GM12878 (cell line): ENCODE results near the gene NRXN3. TPM values are rescaled to one million over a fixed set of nuclear protein-coding genes. Genes with fewer than 3 reads are reported as not detected.

Experiments
- ATAC-seq: fragments of 200-7000 bp; cut with Tn5 transposase; 3 replicates; pipeline ENCODE4 v1.9.1; 2020; ENCODE audit warnings: mild to moderate bottlenecking, moderate library complexity
- BruUV-seq: library from RNA; stranded (reverse); fragments of 400-500 nt; replicated peaks from 2 replicates; lab custom pipeline; 2021; lab: Mats Ljungman, UMichigan
- CTCF ChIA-PET: fragments of 300-600 bp; sonication (Branson Sonifier 250); formaldehyde crosslinking; extraction: SDS; loops from one replicate; lab custom pipeline; 2021; ENCODE audit warnings: inconsistent platforms; lab: Yijun Ruan, JAX
- POLR2A ChIA-PET: fragments of 350-600 bp; formaldehyde crosslinking; extraction: SDS; loops from one replicate; lab custom pipeline; 2021; ENCODE audit warnings: inconsistent platforms; lab: Charles Lee
- RAD21 ChIA-PET: fragments of 300-600 bp; sonication (Branson Sonifier 250); formaldehyde crosslinking; loops from one replicate; lab custom pipeline; 2023; ENCODE audit warnings: antibody characterized with exemption; ENCODE audit not compliant: unreplicated experiment; lab: Charles Lee
- SMC1A ChIA-PET: fragments of 300-600 bp; sonication (Branson Sonifier 250); formaldehyde crosslinking; loops from one replicate; lab custom pipeline; 2023; ENCODE audit not compliant: unreplicated experiment, uncharacterized antibody; lab: Charles Lee
- DNase-seq: peaks from one replicate; pipeline ENCODE4 v3.0.0-alpha.2; 2011; ENCODE audit warnings: low read depth, low spot score
- FAIRE-seq: peaks from 3 replicates; lab custom pipeline; 2011; peaks lifted over from hg19 to GRCh38; lab: Jason Lieb, UNC
- H2AFZ ChIP-seq: 2 replicates; pipeline ENCODE4 v1.6.0; 2011; ENCODE audit warnings: low read depth, low read length, control low read depth; ENCODE audit not compliant: control insufficient read depth
- H3K27ac ChIP-seq: 2 replicates; pipeline ENCODE4 v1.5.1; 2011; ENCODE audit warnings: control low read depth; ENCODE audit not compliant: control insufficient read depth, insufficient read depth
- H3K27me3 ChIP-seq, 2 experiments: replicated peaks in 1 of 2; 2 replicates each; pipeline versions ENCODE4 v1.6.0 to v1.6.1; 2011; ENCODE audit warnings: low read length in 1 of 2; ENCODE audit not compliant: control insufficient read depth in 2 of 2, insufficient read depth in 2 of 2
- H3K36me3 ChIP-seq, 2 experiments: 2 replicates each; pipeline ENCODE4 v1.5.1; 2011; ENCODE audit warnings: low read length in 1 of 2; ENCODE audit not compliant: control insufficient read depth in 2 of 2, insufficient read depth in 2 of 2
- H3K4me1 ChIP-seq: 2 replicates; pipeline ENCODE4 v1.6.1; 2011; ENCODE audit warnings: mild to moderate bottlenecking, low read length, moderate library complexity, mixed read lengths; ENCODE audit not compliant: control insufficient read depth, insufficient read depth
- H3K4me2 ChIP-seq: 2 replicates; pipeline ENCODE4 v1.6.0; 2011; ENCODE audit warnings: control low read depth; ENCODE audit not compliant: control insufficient read depth, insufficient read depth
- H3K4me3 ChIP-seq: fragments of 200-600 bp; sonication (generic); 2 replicates; pipeline ENCODE4 v1.5.1; 2016
- H3K79me2 ChIP-seq: 2 replicates; pipeline ENCODE4 v1.6.0; 2011; ENCODE audit warnings: low read length; ENCODE audit not compliant: control insufficient read depth, insufficient read depth
- H3K9ac ChIP-seq: 2 replicates; pipeline ENCODE4 v1.8.0; 2011; ENCODE audit warnings: low read length, control low read depth, mixed read lengths; ENCODE audit not compliant: control insufficient read depth, insufficient read depth
- H3K9me3 ChIP-seq: replicated peaks from 3 replicates; pipeline ENCODE4 v1.5.1; 2011; ENCODE audit warnings: mild to moderate bottlenecking, low read length; ENCODE audit not compliant: control insufficient read depth, insufficient read depth
- H4K20me1 ChIP-seq: 2 replicates; pipeline ENCODE4 v1.6.0; 2011; ENCODE audit not compliant: control insufficient read depth, insufficient read depth
- CHD1 ChIP-seq: IDR thresholded peaks from 2 replicates; pipeline ENCODE4 v1.6.1; 2012; ENCODE audit warnings: low read depth, low read length, improper control_type of control experiment
- EGR1 ChIP-seq, 2 experiments: IDR thresholded peaks; 1 replicate in 1 of 2; 2 replicates in 1 of 2; pipeline ENCODE4 v1.6.1; 2011 to 2012; ENCODE audit warnings: low read depth in 2 of 2, low read length in 2 of 2, borderline replicate concordance in 1 of 2, mild to moderate bottlenecking in 1 of 2, moderate library complexity in 1 of 2
- ESRRA ChIP-seq: IDR thresholded peaks from 2 replicates; pipeline ENCODE4 v1.6.1; 2012; ENCODE audit warnings: mild to moderate bottlenecking, low read length, improper control_type of control experiment
- ETV6 ChIP-seq, 2 experiments: fragments of 450-650 bp in 1 of 2; IDR thresholded peaks in 1 of 2; conservative IDR thresholded peaks in 1 of 2; 2 replicates each; pipeline ENCODE4 v1.6.1; 2014; ENCODE audit warnings: antibody characterized with exemption in 1 of 2, borderline replicate concordance in 1 of 2, low read depth in 1 of 2, mild to moderate bottlenecking in 1 of 2, moderate library complexity in 1 of 2
- GATAD2B ChIP-seq: fragments of 450-650 bp; conservative IDR thresholded peaks from 2 replicates; pipeline ENCODE4 v1.6.1; 2017; ENCODE audit warnings: low read depth, mild to moderate bottlenecking, moderate library complexity
- MYB ChIP-seq: fragments of 150-350 bp; IDR thresholded peaks from 2 replicates; pipeline ENCODE4 v1.6.1; 2014; ENCODE audit warnings: mild to moderate bottlenecking, low read depth, low read length, borderline replicate concordance
- NR2C1 ChIP-seq: fragments of 450-650 bp; IDR thresholded peaks from 2 replicates; pipeline ENCODE4 v1.6.1; 2017; ENCODE audit warnings: antibody characterized with exemption, mild to moderate bottlenecking, moderate library complexity
- PAX5 ChIP-seq: IDR thresholded peaks from 2 replicates; pipeline ENCODE4 v1.6.1; 2011; ENCODE audit warnings: low read depth, low read length, borderline replicate concordance
- PRDM15 ChIP-seq: fragments of 450-650 bp; formaldehyde crosslinking; IDR thresholded peaks from 2 replicates; pipeline ENCODE4 v1.4.0; 2020; ENCODE audit warnings: mild to moderate bottlenecking, moderate library complexity
- RBBP5 ChIP-seq: fragments of 200-600 bp; sonication (generic); conservative IDR thresholded peaks from 2 replicates; pipeline ENCODE4 v1.6.1; 2016
- SIX5 ChIP-seq: IDR thresholded peaks from 2 replicates; pipeline ENCODE4 v1.6.1; 2011; ENCODE audit warnings: mild to moderate bottlenecking, low read depth, low read length, moderate library complexity; ENCODE audit not compliant: severe bottlenecking
- SMC3 ChIP-seq: IDR thresholded peaks from 2 replicates; pipeline ENCODE4 v1.6.1; 2011; ENCODE audit warnings: low read length, improper control_type of control experiment, borderline replicate concordance
- SREBF1 ChIP-seq: IDR thresholded peaks from 2 replicates; pipeline ENCODE4 v1.6.1; 2012; ENCODE audit warnings: mild to moderate bottlenecking, low read length
- STAT3 ChIP-seq: IDR thresholded peaks from 2 replicates; pipeline ENCODE4 v1.6.1; 2011; ENCODE audit warnings: low read depth, low read length, improper control_type of control experiment
- TAF1 ChIP-seq: IDR thresholded peaks from 2 replicates; pipeline ENCODE4 v1.6.1; 2011; ENCODE audit warnings: mild to moderate bottlenecking, low read depth, low read length, borderline replicate concordance
- TCF7 ChIP-seq: IDR thresholded peaks from 2 replicates; pipeline ENCODE4 v1.6.1; 2014; ENCODE audit warnings: antibody characterized with exemption, borderline replicate concordance
- ZZZ3 ChIP-seq: IDR thresholded peaks from 2 replicates; pipeline ENCODE4 v1.6.1; 2011; ENCODE audit warnings: low read depth; ENCODE audit not compliant: control insufficient read depth, insufficient read length
- WGBS: methylation state at CpG from one replicate; pipeline ENCODE4 v1.1.6; 2016; ENCODE audit warnings: low lambda C conversion rate; ENCODE audit not compliant: insufficient replicate concordance, insufficient coverage; ENCODE audit errors: missing lambda C conversion rate; 5-methylcytosine and 5-hydroxymethylcytosine counted together
- in situ Hi-C: fragments of 300-500 bp; cut with MboI; formaldehyde crosslinking; loops from 9 replicates; pipeline ENCODE4 v1.14.3; 2018; ENCODE audit warnings: mixed read lengths
- intact Hi-C: fragments of 100-400 bp; cut with micrococcal nuclease; formaldehyde crosslinking; loops from one replicate; pipeline ENCODE4 v1.14.2; 2022; ENCODE audit not compliant: unreplicated experiment
- polyA plus RNA-seq, 11 experiments: library from polyadenylated mRNA; depleted of rRNA in 4 of 11; unstranded in 6 of 11; stranded (reverse) in 5 of 11; fragments of >200 nt; fragmentation: Nextera tagmentation in 4 of 11; fragmentation: Illumina TruSeq in 1 of 11; extraction: Ambion mirVana in 4 of 11; extraction: Trizol in 1 of 11; gene quantifications; 1 replicate in 1 of 11; 2 replicates in 10 of 11; pipeline versions ENCODE4 v1.2.1 to v1.2.3, GENCODE V29; 2011 to 2016; ENCODE audit warnings: inconsistent platforms in 2 of 11, missing spikeins in 2 of 11, low read depth in 1 of 11
- total RNA-seq, 4 experiments: library from RNA; depleted of rRNA in 3 of 4; stranded (reverse); fragments of >200 nt in 3 of 4; fragmentation: Illumina TruSeq in 1 of 4; extraction: Trizol in 1 of 4; gene quantifications; 2 replicates each; pipeline versions ENCODE4 v1.2.1 to v1.2.3, GENCODE V29; 2013 to 2021
- TF ChIP-seq, protein P1 (sequence below): IDR thresholded peaks from 2 replicates; pipeline ENCODE4 v1.6.1; 2012; ENCODE audit warnings: low read depth, low read length, improper control_type of control experiment
- TF ChIP-seq, protein P2 (sequence below): fragments of 150-350 bp; IDR thresholded peaks from 2 replicates; pipeline ENCODE4 v1.6.1; 2014; ENCODE audit warnings: mild to moderate bottlenecking, low read depth, low read length

Gene NRXN3
- total and polyA plus RNA-seq, 10 of the 15 experiments (the other 5 are each of a cell fraction or from before 2014, with no cell fraction given), result 0.52 to 3.3 (median 1.4) TPM

GRCh38 chr14:79376557-79376956, 1206.4 kb downstream of the NRXN3 start (continued):
- TF ChIP-seq, protein P1, sequence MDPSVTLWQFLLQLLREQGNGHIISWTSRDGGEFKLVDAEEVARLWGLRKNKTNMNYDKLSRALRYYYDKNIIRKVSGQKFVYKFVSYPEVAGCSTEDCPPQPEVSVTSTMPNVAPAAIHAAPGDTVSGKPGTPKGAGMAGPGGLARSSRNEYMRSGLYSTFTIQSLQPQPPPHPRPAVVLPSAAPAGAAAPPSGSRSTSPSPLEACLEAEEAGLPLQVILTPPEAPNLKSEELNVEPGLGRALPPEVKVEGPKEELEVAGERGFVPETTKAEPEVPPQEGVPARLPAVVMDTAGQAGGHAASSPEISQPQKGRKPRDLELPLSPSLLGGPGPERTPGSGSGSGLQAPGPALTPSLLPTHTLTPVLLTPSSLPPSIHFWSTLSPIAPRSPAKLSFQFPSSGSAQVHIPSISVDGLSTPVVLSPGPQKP, result no peak
- TF ChIP-seq NR2C1, result no peak
- no peak for TF ChIP-seq ZZZ3
- TF ChIP-seq MYB, result no peak
- no peak for TF ChIP-seq ETV6 (conservative IDR thresholded peaks at IDR 0.05 in 1 of 2, IDR thresholded peaks at IDR 0.05 in 1 of 2; ENCODE audit: borderline replicate concordance in 1 of 2, low read depth in 1 of 2)
- TF ChIP-seq SIX5, result no peak
- TF ChIP-seq, all 136 proteins: peak for 0

- intact Hi-C loops, result no loop called here
- Histone ChIP-seq H3K27me3 (no peaks in the 10 kb centered on the region), H4K20me1 (no peaks in the 10 kb centered on the region), H2AFZ (no peak overlapping the region), H3K4me1 (no peaks in the 10 kb centered on the region), H3K9me3 (no peaks in the 10 kb centered on the region), H3K79me2 (no peaks in the 10 kb centered on the region), H3K4me2 (no peak overlapping the region), H3K36me3 (no peaks in the 10 kb centered on the region), H3K27ac (no peak overlapping the region), H3K9ac (no peak overlapping the region), H3K4me3 (no peak overlapping the region)
- 17% methylated on average over 2 of the region's 2 CpGs for WGBS
- ChIA-PET RAD21 (no interaction called here), POLR2A (interaction anchor here (0.6 kb wide), 1 partner anchor 20 kb away, joined by 4 read pairs; no protein-coding TSS in a partner anchor), SMC1A (no interaction called here), CTCF (no interaction called here)
- no peak for ATAC-seq
- no peak for FAIRE-seq
- no TSS peak for BruUV-seq
- DNase-seq, result no peak
- in situ Hi-C loops, result no loop called here
- no peak for TF ChIP-seq EGR1 (IDR thresholded peaks at IDR 0.05; ENCODE audit: borderline replicate concordance in 1 of 2, low read depth in 2 of 2, low read length in 2 of 2)
- no peak for TF ChIP-seq STAT3
- TF ChIP-seq RBBP5, result no peak
- no peak for TF ChIP-seq TCF7
- no peak for TF ChIP-seq NR2C1
- TF ChIP-seq TAF1, result no peak
- no peak for TF ChIP-seq SMC3
- TF ChIP-seq ESRRA, result no peak
- no peak for TF ChIP-seq CHD1
- TF ChIP-seq, protein P2, sequence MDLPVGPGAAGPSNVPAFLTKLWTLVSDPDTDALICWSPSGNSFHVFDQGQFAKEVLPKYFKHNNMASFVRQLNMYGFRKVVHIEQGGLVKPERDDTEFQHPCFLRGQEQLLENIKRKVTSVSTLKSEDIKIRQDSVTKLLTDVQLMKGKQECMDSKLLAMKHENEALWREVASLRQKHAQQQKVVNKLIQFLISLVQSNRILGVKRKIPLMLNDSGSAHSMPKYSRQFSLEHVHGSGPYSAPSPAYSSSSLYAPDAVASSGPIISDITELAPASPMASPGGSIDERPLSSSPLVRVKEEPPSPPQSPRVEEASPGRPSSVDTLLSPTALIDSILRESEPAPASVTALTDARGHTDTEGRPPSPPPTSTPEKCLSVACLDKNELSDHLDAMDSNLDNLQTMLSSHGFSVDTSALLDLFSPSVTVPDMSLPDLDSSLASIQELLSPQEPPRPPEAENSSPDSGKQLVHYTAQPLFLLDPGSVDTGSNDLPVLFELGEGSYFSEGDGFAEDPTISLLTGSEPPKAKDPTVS, result no peak
- no peak for TF ChIP-seq PRDM15
- no peak for TF ChIP-seq PAX5
- no peak for TF ChIP-seq SREBF1
- no peak for TF ChIP-seq GATAD2B
Observed at GRCh38 chr14:79378020-79378419, 1207.8 kb downstream of the NRXN3 start.
